ACC112 (cell line): ENCODE measurements around the gene DPH1.

Experiments
- H2AFZ ChIP-seq: fragments of 200-600 bp; sonication (generic); one replicate; pipeline ENCODE4 v1.6.0; 2017; ENCODE audit warnings: antibody characterized with exemption, low read length; ENCODE audit not compliant: unreplicated experiment
- H3K27ac ChIP-seq: fragments of 200-600 bp; sonication (generic); 2 replicates; pipeline ENCODE4 v1.5.1; 2014; ENCODE audit warnings: low read depth, mild to moderate bottlenecking, antibody characterized with exemption, low read length, moderate library complexity
- H3K27me3 ChIP-seq: fragments of 200-600 bp; sonication (generic); 2 replicates; pipeline ENCODE4 v1.6.1; 2014; ENCODE audit warnings: mild to moderate bottlenecking, antibody characterized with exemption, low read length, moderate library complexity, mixed read lengths; ENCODE audit not compliant: insufficient read depth
- H3K36me3 ChIP-seq: fragments of 200-600 bp; sonication (generic); 2 replicates; pipeline ENCODE4 v1.6.1; 2016; ENCODE audit warnings: mild to moderate bottlenecking, antibody characterized with exemption, low read length, moderate library complexity, mixed read lengths; ENCODE audit not compliant: insufficient read depth
- H3K4me1 ChIP-seq: fragments of 200-600 bp; sonication (generic); one replicate; pipeline ENCODE4 v1.6.1; 2016; ENCODE audit warnings: low read length, mixed read lengths; ENCODE audit not compliant: insufficient read depth, unreplicated experiment, control insufficient read depth
- H3K4me3 ChIP-seq: fragments of 200-600 bp; sonication (generic); 2 replicates; pipeline ENCODE4 v1.5.1; 2014; ENCODE audit warnings: mild to moderate bottlenecking, low read depth, low read length
- H3K79me2 ChIP-seq: fragments of 200-600 bp; sonication (generic); one replicate; pipeline ENCODE4 v1.6.0; 2016; ENCODE audit warnings: low read length; ENCODE audit not compliant: control insufficient read depth, unreplicated experiment, insufficient read depth

Gene DPH1

GRCh38 chr17:2051933-2052559 lies 22.1 kb downstream of the DPH1 start:
- H3K4me1 ChIP-seq = no peaks in the 10 kb centered on the region
- H3K27me3 ChIP-seq = peaks cover 10% of the 10 kb centered on the region; the same call in 1 of the 2 replicates
- no peak overlapping the region for H2AFZ ChIP-seq

DNA sequence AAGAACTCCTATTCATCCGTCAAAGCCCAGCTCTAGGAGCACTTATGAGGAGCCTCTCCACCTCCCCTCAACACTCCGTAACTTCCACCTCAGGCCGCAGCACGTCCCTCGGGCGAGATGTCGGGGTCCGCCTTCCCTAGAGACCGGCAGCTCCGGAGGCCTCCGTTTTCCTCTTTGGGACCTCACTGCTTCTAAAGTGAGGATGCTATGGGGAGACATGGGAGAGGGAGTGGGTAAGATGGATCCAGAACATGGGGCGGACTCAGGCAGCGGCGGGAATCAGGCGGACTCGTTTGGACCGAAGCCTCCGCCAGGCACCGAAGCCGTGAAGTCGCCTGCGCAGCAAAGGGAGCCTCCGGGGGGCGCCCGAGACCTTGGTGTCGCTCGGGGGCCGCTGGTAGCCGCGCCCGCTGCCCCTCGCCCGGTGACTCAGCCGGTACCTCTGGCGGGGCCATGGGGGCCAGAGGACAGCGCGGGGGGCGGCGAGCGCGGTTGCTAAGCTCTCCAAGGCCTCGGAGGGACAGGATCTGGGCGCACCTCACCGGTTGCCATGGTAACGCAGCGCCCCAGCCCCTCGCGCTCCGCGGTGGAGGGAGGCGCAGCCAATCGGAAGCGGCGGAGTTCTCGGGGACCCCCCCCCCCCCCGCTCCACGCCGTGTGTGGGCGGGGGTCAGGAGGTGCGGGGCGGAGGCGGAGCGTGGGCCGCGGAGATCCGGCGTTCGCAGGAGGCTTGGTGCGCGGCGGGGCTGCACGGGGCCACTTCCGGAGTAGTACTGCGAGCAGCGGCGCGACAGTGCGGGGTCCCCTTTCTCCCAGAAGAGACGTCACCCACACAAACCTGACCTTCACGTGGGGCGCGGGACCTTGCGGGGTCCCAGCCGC lies 23.7 kb downstream of the DPH1 start:
- Histone ChIP-seq H3K27ac (peak overlapping the region; percentile 20; the same call in 1 of the 2 replicates), H3K79me2 (peaks cover 14% of the 10 kb centered on the region), H3K27me3 (peaks cover 10% of the 10 kb centered on the region; the same call in 1 of the 2 replicates), H3K36me3 (peaks cover 3% of the 10 kb centered on the region; the same call in 1 of the 2 replicates), H2AFZ (no peak overlapping the region), H3K4me1 (no peaks in the 10 kb centered on the region), H3K4me3 (peak overlapping the region; percentile 79)

More at GRCh38 chr17:2051933-2052559, 22.1 kb downstream of the DPH1 start:
- peaks cover 7% of the 10 kb centered on the region for H3K79me2 ChIP-seq
- no peaks in the 10 kb centered on the region for H3K36me3 ChIP-seq
- H3K4me3 ChIP-seq = no peak overlapping the region
- no peak overlapping the region for H3K27ac ChIP-seq

DNA sequence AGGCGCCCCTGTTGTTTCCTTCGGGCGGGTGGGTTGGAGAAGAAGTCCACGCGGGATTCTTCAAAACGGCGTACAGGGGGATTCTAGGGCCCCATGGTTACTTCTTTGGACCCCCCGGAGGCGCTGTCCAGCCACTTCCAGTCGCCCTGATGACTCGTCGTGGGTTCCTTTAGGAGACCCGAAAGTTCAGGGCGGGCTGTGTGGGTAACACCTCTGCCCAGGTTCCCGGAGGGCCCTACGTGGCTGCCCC lies 24.2 kb downstream of the DPH1 start:
- no peak overlapping the region for H2AFZ ChIP-seq
- no peaks in the 10 kb centered on the region for H3K4me1 ChIP-seq
- H3K4me3 ChIP-seq = peak overlapping the region; percentile 79
- peaks cover 3% of the 10 kb centered on the region; the same call in 1 of the 2 replicates for H3K36me3 ChIP-seq
- H3K27me3 ChIP-seq = peaks cover 10% of the 10 kb centered on the region; the same call in 1 of the 2 replicates
- H3K79me2 ChIP-seq = peaks cover 14% of the 10 kb centered on the region
- H3K27ac ChIP-seq = peak overlapping the region; percentile 20; the same call in 1 of the 2 replicates

DNA sequence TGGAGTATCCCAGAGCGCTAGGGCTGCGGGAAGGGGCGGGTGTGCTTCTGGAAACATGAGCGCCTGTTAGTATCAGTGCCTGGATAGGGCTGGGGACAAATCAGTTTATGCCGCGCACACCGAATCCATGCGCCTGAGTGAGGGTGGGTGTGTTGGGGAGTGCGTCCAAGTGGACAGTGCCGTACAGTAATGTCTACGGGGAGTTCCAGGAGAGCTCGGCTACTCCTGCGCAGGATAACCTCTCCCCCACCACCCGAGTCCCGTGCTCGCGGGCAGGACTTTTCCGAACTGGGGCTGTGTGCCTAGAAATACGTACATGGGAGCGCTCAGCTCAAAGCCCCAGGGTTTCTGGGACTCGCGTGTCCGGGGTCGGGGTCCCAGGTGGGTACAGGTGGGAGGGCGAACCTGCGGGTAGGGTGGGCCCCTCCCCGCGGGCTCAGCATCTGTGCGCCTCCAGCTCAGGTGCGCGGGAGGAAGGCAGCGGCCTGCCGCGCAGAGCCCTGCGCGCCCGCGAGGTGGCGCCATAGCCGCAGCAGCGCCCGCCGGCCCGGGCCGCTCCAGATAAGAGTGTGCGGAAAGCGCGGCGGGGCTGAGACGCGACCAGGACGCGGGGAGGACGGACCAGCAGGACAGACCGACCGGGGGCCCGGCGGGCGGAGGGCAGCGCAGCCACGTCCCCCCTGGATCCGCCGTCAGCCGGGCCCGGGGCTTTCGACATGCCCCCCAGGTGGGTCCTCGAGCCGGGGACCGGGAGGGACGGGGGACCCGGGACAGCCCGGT lies 24.7 kb downstream of the DPH1 start, which contains the start of gene HIC1:
TSS of gene HIC1 (plus strand) at position 592 of the 780 bp plus-strand sequence. CDS start 1,588 bp downstream, outside the sequence.
- peaks cover 10% of the 10 kb centered on the region; the same call in 1 of the 2 replicates for H3K27me3 ChIP-seq
- peak within 1 kb of the TSS; percentile 54 for H3K27ac ChIP-seq
- peak within 1 kb of the TSS; percentile 79 for H3K4me3 ChIP-seq
- peaks cover 14% of the 10 kb centered on the region for H3K79me2 ChIP-seq
- no peaks in the 10 kb centered on the region for H3K4me1 ChIP-seq
- peak within 1 kb of the TSS; percentile 46 for H2AFZ ChIP-seq
- peaks cover 3% of the 10 kb centered on the region; the same call in 1 of the 2 replicates for H3K36me3 ChIP-seq

DNA sequence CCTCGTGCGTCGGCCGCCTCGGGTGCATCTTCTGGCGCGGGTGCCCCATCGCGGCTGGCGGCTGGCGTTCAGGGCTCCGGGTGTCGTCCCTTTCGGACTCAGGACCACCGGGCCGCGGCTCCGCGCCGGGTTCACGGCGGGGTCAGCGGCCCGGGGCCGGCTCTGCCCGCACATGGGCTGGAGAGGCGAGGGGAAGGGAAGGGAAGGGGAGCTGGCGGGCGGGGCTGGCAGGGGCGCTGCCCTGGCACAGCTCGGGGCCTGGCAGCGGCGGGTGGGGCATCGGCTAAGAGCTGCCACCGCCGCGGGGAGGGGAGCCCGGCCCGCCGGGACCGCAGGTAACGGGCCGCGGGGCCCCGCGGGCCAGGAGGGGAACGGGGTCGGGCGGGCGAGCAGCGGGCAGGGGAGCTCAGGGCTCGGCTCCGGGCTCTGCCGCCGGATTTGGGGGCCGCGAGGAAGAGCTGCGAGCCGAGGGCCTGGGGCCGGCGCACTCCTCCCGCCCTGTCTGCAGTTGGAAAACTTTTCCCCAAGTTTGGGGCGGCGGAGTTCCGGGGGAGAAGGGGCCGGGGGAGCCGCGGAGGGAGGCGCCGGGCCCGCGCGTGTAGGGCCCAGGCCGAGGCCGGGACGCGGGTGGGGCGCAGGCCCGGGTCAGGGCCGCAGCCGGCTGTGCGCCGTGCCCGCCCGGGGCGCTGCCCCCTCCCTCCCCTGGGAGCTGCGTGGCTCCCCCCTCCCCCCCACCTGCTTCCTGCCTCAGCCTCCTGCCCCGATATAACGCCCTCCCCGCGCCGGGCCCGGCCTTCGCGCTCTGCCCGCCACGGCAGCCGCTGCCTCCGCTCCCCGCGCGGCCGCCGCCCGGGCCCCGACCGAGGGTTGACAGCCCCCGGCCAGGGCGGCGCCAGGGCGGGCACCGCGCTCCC lies 25.6 kb downstream of the DPH1 start:
- Histone ChIP-seq H3K27ac (peak overlapping the region; percentile 54), H3K4me3 (peak overlapping the region; percentile 79), H3K79me2 (peaks cover 14% of the 10 kb centered on the region), H2AFZ (peak overlapping the region; percentile 46), H3K4me1 (no peaks in the 10 kb centered on the region), H3K27me3 (peaks cover 9% of the 10 kb centered on the region; the same call in 1 of the 2 replicates), H3K36me3 (peaks cover 4% of the 10 kb centered on the region; the same call in 1 of the 2 replicates)

DNA sequence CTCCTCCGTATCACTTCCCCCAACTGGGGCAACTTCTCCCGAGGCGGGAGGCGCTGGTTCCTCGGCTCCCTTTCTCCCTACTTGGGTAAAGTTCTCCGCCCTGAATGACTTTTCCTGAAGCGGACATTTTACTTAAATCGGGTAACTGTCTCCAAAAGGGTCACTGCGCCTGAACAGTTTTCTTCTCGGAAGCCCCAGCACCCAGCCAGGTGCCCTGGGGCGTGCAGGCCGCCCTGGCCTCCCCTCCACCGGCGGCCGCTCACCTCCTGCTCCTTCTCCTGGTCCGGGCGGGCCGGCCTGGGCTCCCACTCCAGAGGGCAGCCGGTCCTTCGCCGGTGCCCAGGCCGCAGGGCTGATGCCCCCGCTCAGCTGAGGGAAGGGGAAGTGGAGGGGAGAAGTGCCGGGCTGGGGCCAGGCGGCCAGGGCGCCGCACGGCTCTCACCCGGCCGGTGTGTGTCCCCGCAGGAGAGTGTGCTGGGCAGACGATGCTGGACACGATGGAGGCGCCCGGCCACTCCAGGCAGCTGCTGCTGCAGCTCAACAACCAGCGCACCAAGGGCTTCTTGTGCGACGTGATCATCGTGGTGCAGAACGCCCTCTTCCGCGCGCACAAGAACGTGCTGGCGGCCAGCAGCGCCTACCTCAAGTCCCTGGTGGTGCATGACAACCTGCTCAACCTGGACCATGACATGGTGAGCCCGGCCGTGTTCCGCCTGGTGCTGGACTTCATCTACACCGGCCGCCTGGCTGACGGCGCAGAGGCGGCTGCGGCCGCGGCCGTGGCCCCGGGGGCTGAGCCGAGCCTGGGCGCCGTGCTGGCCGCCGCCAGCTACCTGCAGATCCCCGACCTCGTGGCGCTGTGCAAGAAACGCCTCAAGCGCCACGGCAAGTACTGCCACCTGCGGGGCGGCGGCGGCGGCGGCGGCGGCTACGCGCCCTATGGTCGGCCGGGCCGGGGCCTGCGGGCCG lies 26.5 kb downstream of the DPH1 start:
- H2AFZ ChIP-seq = no peak overlapping the region
- peak overlapping the region; percentile 54 for H3K27ac ChIP-seq
- H3K4me1 ChIP-seq = no peaks in the 10 kb centered on the region
- H3K27me3 ChIP-seq = peaks cover 3% of the 10 kb centered on the region; the same call in 1 of the 2 replicates
- H3K36me3 ChIP-seq = peaks cover 4% of the 10 kb centered on the region; the same call in 1 of the 2 replicates
- H3K4me3 ChIP-seq = peak overlapping the region; percentile 79
- peaks cover 14% of the 10 kb centered on the region for H3K79me2 ChIP-seq

GRCh38 chr17:2057175-2057759 lies 27.3 kb downstream of the DPH1 start:
- H3K27me3 ChIP-seq = no peaks in the 10 kb centered on the region
- peaks cover 14% of the 10 kb centered on the region for H3K79me2 ChIP-seq
- no peak overlapping the region for H2AFZ ChIP-seq
- peaks cover 5% of the 10 kb centered on the region for H3K4me1 ChIP-seq
- peaks cover 4% of the 10 kb centered on the region; the same call in 1 of the 2 replicates for H3K36me3 ChIP-seq
- H3K4me3 ChIP-seq = peak overlapping the region; percentile 79
- H3K27ac ChIP-seq = no peak overlapping the region

GRCh38 chr17:2057760-2058585 lies 28.0 kb downstream of the DPH1 start:
- peaks cover 14% of the 10 kb centered on the region for H3K79me2 ChIP-seq
- H3K27ac ChIP-seq = no peak overlapping the region
- no peaks in the 10 kb centered on the region for H3K27me3 ChIP-seq
- no peak overlapping the region for H2AFZ ChIP-seq
- H3K4me3 ChIP-seq = no peak overlapping the region
- H3K4me1 ChIP-seq = peaks cover 12% of the 10 kb centered on the region
- peaks cover 4% of the 10 kb centered on the region; the same call in 1 of the 2 replicates for H3K36me3 ChIP-seq
